Keratinocyte (primary cell): ENCODE measurements around the gene ZNF184.

Experiments used
- CTCF ChIP-seq, 3 experiments: IDR thresholded peaks in 1 of 3; conservative IDR thresholded peaks in 1 of 3; optimal IDR thresholded peaks in 1 of 3; 2 replicates in 2 of 3; 3 replicates in 1 of 3; pipeline versions ENCODE3 to v1.5.1; 2011; ENCODE audit warnings: low read length in 3 of 3, mild to moderate bottlenecking in 3 of 3, moderate library complexity in 2 of 3, control low read depth in 1 of 3, inconsistent platforms in 1 of 3; ENCODE audit not compliant: insufficient read depth in 2 of 3; ENCODE audit errors: extremely low read depth in 1 of 3
- EZH2 ChIP-seq: IDR thresholded peaks from one replicate; pipeline ENCODE4 v1.6.1; 2012; ENCODE audit warnings: inconsistent platforms, mild to moderate bottlenecking, low read length, moderate library complexity

DNA sequence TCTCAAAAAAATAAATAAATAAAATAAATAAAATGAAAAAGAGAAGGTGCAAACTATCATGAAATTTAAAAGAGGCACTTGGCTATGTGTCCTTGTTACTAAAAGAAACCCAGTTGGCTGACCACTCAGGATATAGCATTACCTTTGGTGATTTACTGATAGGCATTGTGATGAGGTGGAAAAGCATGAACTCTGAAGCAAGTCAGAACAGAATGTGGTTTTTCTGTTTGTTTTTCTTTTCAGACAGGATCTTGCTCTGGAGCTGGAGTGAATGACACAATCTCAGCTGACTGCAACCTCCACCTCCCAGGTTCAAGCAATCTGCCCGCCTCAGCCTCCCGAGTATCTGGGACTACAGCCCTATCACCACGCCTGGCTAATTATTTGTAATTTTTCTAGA lies 31.9 kb downstream of the ZNF184 start:
- TF ChIP-seq CTCF (optimal IDR thresholded peaks at IDR 0.05 in 1 of 3, IDR thresholded peaks at IDR 0.05 in 1 of 3, conservative IDR thresholded peaks at IDR 0.05 in 1 of 3; ENCODE audit: extremely low read depth in 1 of 3, insufficient read depth in 2 of 3, low read length in 3 of 3) (no peak), EZH2 (no peak)
